Osteoblast (primary cell): ENCODE measurements around the gene RPEL1. TPM values are rescaled to one million over a fixed set of nuclear protein-coding genes. Genes with fewer than 3 reads are reported as not detected.
"Not testable (repeated sequence)": the region's sequence is repeated elsewhere in the genome, so short reads cannot be mapped to it uniquely, and the experiment has no call there.

Experiments used
- DNase-seq: peaks from one replicate; pipeline ENCODE4 v3.0.0; 2011; ENCODE audit warnings: low spot score, mixed read lengths; ENCODE audit not compliant: insufficient read length; ENCODE audit errors: missing footprints
- H2AFZ ChIP-seq: 2 replicates; pipeline ENCODE4 v1.6.0; 2011; ENCODE audit warnings: mild to moderate bottlenecking, low read length
- H3K27ac ChIP-seq: 2 replicates; pipeline ENCODE4 v1.5.1; 2011; ENCODE audit warnings: mild to moderate bottlenecking, low read depth, low read length, moderate library complexity
- H3K27me3 ChIP-seq: 2 replicates; pipeline ENCODE4 v1.6.0; 2012; ENCODE audit warnings: mild to moderate bottlenecking, control low read depth, inconsistent platforms, low read length, moderate library complexity; ENCODE audit not compliant: insufficient read depth
- H3K36me3 ChIP-seq: 2 replicates; pipeline ENCODE4 v1.5.1; 2011; ENCODE audit warnings: mild to moderate bottlenecking, low read length, control low read depth, moderate library complexity; ENCODE audit not compliant: insufficient read depth
- H3K4me1 ChIP-seq: 2 replicates; pipeline ENCODE4 v1.5.1; 2011; ENCODE audit warnings: mild to moderate bottlenecking, low read length, control low read depth, moderate library complexity; ENCODE audit not compliant: insufficient read depth
- H3K4me2 ChIP-seq: 2 replicates; pipeline ENCODE4 v1.6.0; 2011; ENCODE audit warnings: mild to moderate bottlenecking, low read length; ENCODE audit not compliant: insufficient read depth
- H3K4me3 ChIP-seq: fragments of 200-600 bp; sonication (generic); 3 replicates; pipeline ENCODE4 v1.5.1; 2012; ENCODE audit warnings: mild to moderate bottlenecking, low read length, inconsistent platforms; ENCODE audit not compliant: insufficient read depth
- H3K79me2 ChIP-seq: 2 replicates; pipeline ENCODE4 v1.6.0; 2012; ENCODE audit warnings: mild to moderate bottlenecking, low read length, control low read depth, inconsistent platforms; ENCODE audit not compliant: insufficient read depth
- H3K9me3 ChIP-seq: 2 replicates; pipeline ENCODE4 v1.5.1; 2011; ENCODE audit warnings: low read depth, low read length, control low read depth
- H4K20me1 ChIP-seq: 2 replicates; pipeline ENCODE4 v1.6.0; 2012; ENCODE audit warnings: mild to moderate bottlenecking, low read length, control low read depth; ENCODE audit not compliant: insufficient read depth
- total RNA-seq: library from RNA; depleted of rRNA; stranded (reverse); fragments of >200 nt; gene quantifications from 2 replicates; pipeline ENCODE4 v1.2.3, GENCODE V29; 2012
- TF ChIP-seq, protein P1 (sequence below): IDR thresholded peaks from 2 replicates; pipeline ENCODE4 v1.5.1; 2011; ENCODE audit warnings: mild to moderate bottlenecking, low read depth, low read length, moderate library complexity; ENCODE audit errors: extremely low read depth

RPEL1 gene
- 0.29 and 0.36 TPM in 2 replicates for total RNA-seq

DNA sequence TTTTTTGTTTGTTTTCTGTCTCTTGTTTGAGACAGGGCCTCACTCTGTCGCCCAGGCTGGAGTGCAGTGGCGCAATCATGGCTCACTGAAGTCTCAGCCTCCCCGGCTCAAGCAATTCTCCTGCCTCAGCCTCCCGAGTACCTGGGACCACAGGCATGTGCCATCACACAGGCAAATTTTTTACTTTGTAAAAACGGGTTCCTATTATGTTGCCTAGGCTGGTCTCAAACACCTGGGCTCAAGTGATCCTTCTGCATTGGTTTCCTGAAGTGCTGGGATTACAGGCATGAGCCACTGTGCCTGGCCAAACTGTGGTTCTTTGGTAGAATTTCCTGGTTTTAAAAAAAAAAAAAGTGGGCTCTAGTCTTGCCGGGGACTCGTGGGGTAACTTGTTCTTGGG lies at the start of gene RPEL1:
Gene RPEL1, plus strand, starts transcription at position 301 of the 400 bp plus-strand sequence. CDS start 110 bp downstream, outside the sequence.
- H3K4me3 ChIP-seq, H3K27me3 ChIP-seq, H4K20me1 ChIP-seq, H3K36me3 ChIP-seq, H2AFZ ChIP-seq, H3K4me2 ChIP-seq, H3K79me2 ChIP-seq, DNase-seq, H3K27ac ChIP-seq, H3K4me1 ChIP-seq, H3K9me3 ChIP-seq: not testable (repeated sequence)

- Histone ChIP-seq H3K36me3 (no peaks in the 10 kb centered on the region), H4K20me1 (peaks cover 8% of the 10 kb centered on the region), H3K27me3 (no peaks in the 10 kb centered on the region), H3K4me2 (peak overlapping the region; percentile 38), H2AFZ (no peak overlapping the region), H3K27ac (peak overlapping the region; percentile 73), H3K4me1 (peaks cover 25% of the 10 kb centered on the region), H3K9me3 (no peaks in the 10 kb centered on the region), H3K4me3 (no peak overlapping the region), H3K79me2 (peaks cover 17% of the 10 kb centered on the region)
- DNase-seq: no peak
- TF ChIP-seq, protein P1, sequence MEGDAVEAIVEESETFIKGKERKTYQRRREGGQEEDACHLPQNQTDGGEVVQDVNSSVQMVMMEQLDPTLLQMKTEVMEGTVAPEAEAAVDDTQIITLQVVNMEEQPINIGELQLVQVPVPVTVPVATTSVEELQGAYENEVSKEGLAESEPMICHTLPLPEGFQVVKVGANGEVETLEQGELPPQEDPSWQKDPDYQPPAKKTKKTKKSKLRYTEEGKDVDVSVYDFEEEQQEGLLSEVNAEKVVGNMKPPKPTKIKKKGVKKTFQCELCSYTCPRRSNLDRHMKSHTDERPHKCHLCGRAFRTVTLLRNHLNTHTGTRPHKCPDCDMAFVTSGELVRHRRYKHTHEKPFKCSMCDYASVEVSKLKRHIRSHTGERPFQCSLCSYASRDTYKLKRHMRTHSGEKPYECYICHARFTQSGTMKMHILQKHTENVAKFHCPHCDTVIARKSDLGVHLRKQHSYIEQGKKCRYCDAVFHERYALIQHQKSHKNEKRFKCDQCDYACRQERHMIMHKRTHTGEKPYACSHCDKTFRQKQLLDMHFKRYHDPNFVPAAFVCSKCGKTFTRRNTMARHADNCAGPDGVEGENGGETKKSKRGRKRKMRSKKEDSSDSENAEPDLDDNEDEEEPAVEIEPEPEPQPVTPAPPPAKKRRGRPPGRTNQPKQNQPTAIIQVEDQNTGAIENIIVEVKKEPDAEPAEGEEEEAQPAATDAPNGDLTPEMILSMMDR: no peak
These were observed 49.2 kb upstream of the RPEL1 start for GRCh38 chr10:103196516-103196915.

- peak; percentile 91 for DNase-seq
- H4K20me1 ChIP-seq: peaks cover 2% of the 10 kb centered on the region
- peak overlapping the region; percentile 88 for H2AFZ ChIP-seq
- peak overlapping the region; percentile 73 for H3K27ac ChIP-seq
- TF ChIP-seq, protein P1: no peak
- H3K4me3 ChIP-seq: no peak overlapping the region
- peaks cover 19% of the 10 kb centered on the region for H3K4me1 ChIP-seq
- no peaks in the 10 kb centered on the region for H3K36me3 ChIP-seq
- H3K79me2 ChIP-seq: peaks cover 10% of the 10 kb centered on the region
- H3K4me2 ChIP-seq: peak overlapping the region; percentile 38
- no peaks in the 10 kb centered on the region for H3K9me3 ChIP-seq
- no peaks in the 10 kb centered on the region for H3K27me3 ChIP-seq
These were observed 48.5 kb upstream of the RPEL1 start for GRCh38 chr10:103197174-103197573.

DNA sequence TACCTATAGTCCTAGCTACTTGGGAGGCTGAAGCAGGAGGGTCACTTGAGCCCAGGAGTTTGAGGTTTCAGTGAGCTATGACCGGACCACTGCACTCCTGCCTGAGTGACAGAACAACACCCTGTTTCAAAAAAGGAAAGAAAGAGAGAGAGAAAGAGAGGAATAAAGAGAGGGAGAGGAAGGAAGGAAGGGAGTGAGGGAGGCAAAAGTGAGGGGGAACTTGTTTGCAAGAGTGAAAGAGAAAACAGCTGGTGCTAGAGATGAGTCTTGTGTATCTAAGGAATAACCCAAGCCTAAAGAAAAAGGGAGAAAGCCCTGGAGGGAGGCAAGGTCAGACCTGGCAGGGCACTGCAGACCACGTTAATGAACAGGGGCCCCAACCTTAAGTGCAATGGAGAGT lies 47.8 kb upstream of the RPEL1 start:
- no peak for DNase-seq
- H2AFZ ChIP-seq: peak overlapping the region; percentile 23
- no peak overlapping the region for H3K27ac ChIP-seq
- peaks cover 3% of the 10 kb centered on the region for H3K79me2 ChIP-seq
- H3K4me3 ChIP-seq: no peak overlapping the region
- H3K36me3 ChIP-seq: no peaks in the 10 kb centered on the region
- no peak overlapping the region for H3K4me2 ChIP-seq
- peaks cover 19% of the 10 kb centered on the region for H3K4me1 ChIP-seq
- TF ChIP-seq, protein P1: no peak
- H3K9me3 ChIP-seq: no peaks in the 10 kb centered on the region
- no peaks in the 10 kb centered on the region for H3K27me3 ChIP-seq
- H4K20me1 ChIP-seq: no peaks in the 10 kb centered on the region
